NB4 (cell line): ENCODE results near the gene TRIP13.
A peak's percentile ranks its signal among the peaks of the same experiment; 100 is the strongest.
"Not testable (repeated sequence)": the region's sequence is repeated elsewhere in the genome, so short reads cannot be mapped to it uniquely, and the experiment has no call there.

Experiments
- DNase-seq: peaks from one replicate; pipeline ENCODE4 v3.0.0; 2010; ENCODE audit warnings: low read depth
- H3K4me3 ChIP-seq: one replicate; pipeline ENCODE4 v1.5.1; 2011; ENCODE audit warnings: mild to moderate bottlenecking, low read depth, low read length, moderate library complexity
- MYC ChIP-seq: IDR thresholded peaks from 2 replicates; pipeline ENCODE4 v1.6.1; 2011; ENCODE audit warnings: low read depth, low read length
- POLR2A ChIP-seq: IDR thresholded peaks from 2 replicates; pipeline ENCODE4 v1.6.1; 2011; ENCODE audit warnings: mild to moderate bottlenecking; ENCODE audit not compliant: insufficient read length; ENCODE audit errors: extremely low read depth
- TF ChIP-seq, protein P1 (sequence below): IDR thresholded peaks from 2 replicates; pipeline ENCODE4 v1.6.1; 2011; ENCODE audit warnings: low read depth, low read length
- TF ChIP-seq, protein P2 (sequence below): IDR thresholded peaks from one replicate; pipeline ENCODE4 v1.5.1; 2012; ENCODE audit warnings: low read depth, low read length

TRIP13 gene

GRCh38 chr5:892394-893136, at the start of gene TRIP13, which contains the start of gene BRD9:
Gene TRIP13 (plus strand): TSS chr5:892884. CDS start chr5:892999, 115 bp downstream.
Gene BRD9 (minus strand): TSS chr5:892801. CDS start chr5:892657, 144 bp downstream.
- TF ChIP-seq MYC (peak; percentile 96), POLR2A (peak; percentile 92)
- TF ChIP-seq, protein P1, sequence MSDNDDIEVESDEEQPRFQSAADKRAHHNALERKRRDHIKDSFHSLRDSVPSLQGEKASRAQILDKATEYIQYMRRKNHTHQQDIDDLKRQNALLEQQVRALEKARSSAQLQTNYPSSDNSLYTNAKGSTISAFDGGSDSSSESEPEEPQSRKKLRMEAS, result peak; percentile 88
- TF ChIP-seq, protein P2, sequence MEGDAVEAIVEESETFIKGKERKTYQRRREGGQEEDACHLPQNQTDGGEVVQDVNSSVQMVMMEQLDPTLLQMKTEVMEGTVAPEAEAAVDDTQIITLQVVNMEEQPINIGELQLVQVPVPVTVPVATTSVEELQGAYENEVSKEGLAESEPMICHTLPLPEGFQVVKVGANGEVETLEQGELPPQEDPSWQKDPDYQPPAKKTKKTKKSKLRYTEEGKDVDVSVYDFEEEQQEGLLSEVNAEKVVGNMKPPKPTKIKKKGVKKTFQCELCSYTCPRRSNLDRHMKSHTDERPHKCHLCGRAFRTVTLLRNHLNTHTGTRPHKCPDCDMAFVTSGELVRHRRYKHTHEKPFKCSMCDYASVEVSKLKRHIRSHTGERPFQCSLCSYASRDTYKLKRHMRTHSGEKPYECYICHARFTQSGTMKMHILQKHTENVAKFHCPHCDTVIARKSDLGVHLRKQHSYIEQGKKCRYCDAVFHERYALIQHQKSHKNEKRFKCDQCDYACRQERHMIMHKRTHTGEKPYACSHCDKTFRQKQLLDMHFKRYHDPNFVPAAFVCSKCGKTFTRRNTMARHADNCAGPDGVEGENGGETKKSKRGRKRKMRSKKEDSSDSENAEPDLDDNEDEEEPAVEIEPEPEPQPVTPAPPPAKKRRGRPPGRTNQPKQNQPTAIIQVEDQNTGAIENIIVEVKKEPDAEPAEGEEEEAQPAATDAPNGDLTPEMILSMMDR, result no peak
- H3K4me3 ChIP-seq, result peak within 1 kb of the TSS; percentile 93
- peak; percentile 92 for DNase-seq

- not testable (repeated sequence) for H3K4me3 ChIP-seq, DNase-seq
These were observed 49.3 kb upstream of the TRIP13 start for GRCh38 chr5:843371-843770.

GRCh38 chr5:843926-844325, 48.8 kb upstream of the TRIP13 start:
- not testable (repeated sequence) for H3K4me3 ChIP-seq, DNase-seq

DNA sequence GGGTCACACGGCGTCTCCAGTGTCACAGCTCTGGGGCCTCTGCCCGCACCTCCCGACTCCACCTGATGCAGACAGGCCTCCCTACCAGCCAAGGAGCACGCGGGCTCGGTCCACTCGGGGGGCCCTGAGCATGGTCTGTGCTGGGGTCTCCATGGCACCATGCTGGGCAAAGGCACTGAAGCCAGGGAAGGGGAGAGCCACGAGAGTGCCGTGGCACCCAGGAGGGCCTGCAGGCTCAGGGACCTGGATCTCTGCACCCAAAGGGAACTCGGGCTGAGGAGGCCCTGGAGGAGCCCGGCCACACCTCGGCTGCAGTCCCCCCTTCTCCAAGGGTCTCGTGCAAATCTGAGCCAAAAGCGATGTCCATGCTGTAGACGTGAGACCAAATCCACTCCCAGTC, 48.3 kb upstream of the TRIP13 start:
- not testable (repeated sequence) for DNase-seq, H3K4me3 ChIP-seq

DNA sequence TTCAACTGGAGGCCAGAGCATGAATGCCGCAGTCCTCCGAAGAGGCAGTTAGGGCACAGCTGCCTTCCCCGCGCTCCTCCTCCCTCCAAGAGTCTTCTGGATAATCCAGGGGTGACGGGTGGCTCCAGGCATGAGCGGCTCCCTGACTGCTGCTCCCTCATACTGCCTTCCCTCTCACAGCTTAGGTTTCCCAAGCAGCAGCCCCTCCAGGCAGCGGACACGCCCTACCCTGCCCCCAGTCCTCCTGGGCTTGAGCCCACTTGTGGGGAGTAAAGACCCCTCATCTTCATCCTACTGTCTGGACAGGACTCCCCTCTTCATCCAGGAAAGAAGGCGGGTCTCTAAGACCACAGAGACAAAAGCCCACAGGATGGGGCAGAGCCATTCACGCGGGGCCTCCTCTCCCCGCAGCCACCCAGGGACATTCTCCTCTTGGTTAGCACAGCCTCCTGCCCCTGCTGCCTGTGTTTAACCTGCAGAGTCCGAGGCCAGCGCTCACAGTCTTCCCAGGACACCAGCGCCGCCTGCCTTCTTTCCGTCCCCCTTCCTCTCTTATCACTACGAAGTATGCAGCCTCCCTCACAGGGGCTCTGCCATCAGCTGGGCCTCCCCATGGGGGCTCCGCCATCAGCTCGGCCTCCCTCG, 47.5 kb upstream of the TRIP13 start:
- DNase-seq, H3K4me3 ChIP-seq: not testable (repeated sequence)

DNA sequence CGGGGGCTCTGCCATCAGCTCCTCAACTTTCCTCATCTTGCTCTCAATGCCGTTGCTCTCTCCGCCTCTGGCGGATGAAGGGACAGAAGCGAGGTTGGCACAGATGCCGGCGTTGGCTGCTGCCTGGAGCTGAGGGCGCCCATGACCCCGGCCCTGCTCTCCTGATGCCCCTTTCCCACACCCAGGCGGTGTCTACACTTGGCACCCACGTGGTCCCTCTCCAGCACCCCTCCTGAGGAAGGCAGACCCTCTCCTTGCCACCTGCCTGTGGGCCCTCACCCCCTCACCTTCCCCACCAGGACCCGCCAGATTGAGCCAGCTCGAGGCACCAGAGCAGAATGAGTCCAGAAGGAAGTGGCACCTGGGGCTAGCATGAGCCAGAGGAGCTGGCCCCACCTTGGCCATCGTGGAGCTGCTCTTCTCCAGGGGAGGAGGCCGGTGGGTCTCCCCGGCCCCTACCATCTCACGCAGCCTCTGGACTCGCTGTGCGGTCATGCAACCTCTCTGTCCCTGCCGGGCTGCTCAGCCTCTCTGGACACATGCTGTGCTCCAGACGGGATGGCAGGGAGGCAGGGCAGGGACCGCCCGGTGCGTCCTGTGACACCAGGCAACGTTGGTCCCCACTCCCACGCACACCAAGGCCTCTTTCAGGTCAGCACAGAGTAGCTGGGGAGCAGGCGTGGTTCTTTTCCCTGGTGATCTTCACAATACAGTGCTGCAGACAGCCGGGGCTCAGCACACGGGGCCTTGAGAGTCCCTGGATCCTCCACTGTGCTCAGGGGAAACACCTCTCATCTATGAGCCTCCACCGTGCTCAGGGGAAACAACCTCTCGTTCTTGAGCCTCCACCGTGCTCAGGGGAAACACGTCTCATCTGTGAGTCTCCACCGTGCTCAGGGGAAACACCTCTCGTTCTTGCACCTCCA, 46.7 kb upstream of the TRIP13 start:
- not testable (repeated sequence) for DNase-seq, H3K4me3 ChIP-seq

GRCh38 chr5:846602-847091, 46.0 kb upstream of the TRIP13 start:
- not testable (repeated sequence) for H3K4me3 ChIP-seq, DNase-seq

DNA sequence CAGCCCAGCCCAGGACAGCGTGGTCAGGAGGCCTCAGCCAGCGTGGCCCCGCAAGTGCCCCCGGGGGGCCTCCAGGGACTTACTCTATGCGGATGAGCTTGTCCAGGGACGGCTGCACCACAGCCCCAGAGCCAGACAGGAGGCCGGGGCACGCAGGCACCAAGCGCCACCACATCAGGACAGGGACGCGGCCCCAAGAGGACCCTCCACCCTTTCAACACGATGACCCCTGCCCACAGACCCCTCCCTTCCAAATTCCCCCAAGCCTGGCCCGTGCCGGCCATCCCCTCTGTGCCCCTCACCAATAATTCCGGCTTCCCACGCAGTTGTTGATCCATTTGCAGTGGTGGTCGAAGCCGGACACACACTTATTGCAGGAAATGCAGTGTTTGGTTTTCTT, 45.5 kb upstream of the TRIP13 start:
- H3K4me3 ChIP-seq, DNase-seq: not testable (repeated sequence)

DNA sequence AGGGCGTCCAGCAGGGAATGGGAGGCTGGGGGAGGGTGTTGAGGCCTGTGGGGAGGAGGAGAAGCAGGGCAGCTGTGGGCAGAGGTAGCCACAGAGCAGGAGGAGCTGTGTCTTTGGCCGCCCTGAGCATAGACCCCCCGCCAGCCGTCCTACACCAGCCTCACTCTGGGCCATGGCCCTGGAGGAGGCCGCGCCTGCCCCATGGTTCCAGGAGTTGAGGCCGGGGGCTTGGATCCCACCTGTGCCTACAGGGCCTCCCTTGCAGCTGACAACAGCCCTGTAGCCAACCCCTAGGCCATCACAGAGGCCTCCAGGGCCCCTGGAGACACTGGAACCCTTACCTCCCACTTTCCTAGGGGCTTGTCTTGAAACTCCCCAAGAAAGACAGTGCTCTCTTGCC, 44.9 kb upstream of the TRIP13 start:
- H3K4me3 ChIP-seq, DNase-seq: not testable (repeated sequence)

- DNase-seq, result no peak
- TF ChIP-seq, protein P2, result no peak
- no peak for TF ChIP-seq MYC
- no peak for TF ChIP-seq POLR2A
- H3K4me3 ChIP-seq, result no peak overlapping the region
These were observed 44.0 kb upstream of the TRIP13 start for GRCh38 chr5:848671-849111.
